Small intestine (tissue), 7 donors: ENCODE measurements around the gene NRAP. TPM values are rescaled to one million over a fixed set of nuclear protein-coding genes. Genes with fewer than 3 reads are reported as not detected.

Experiments used
- DNase-seq, 2 donors: peaks; one replicate each; pipeline versions ENCODE4 v3.0.0 to v3.0.0-alpha.2; 2013
- FAIRE-seq: peaks from 2 replicates; lab custom pipeline; 2012; peaks lifted over from hg19 to GRCh38; lab: Jason Lieb, UNC
- H3K27ac ChIP-seq, 3 donors: one replicate each; pipeline ENCODE4 v1.5.1; 2013; ENCODE audit warnings: low read length in 2 of 3, mild to moderate bottlenecking in 2 of 3, control low read depth in 1 of 3, inconsistent platforms in 1 of 3, low read depth in 1 of 3, moderate library complexity in 1 of 3
- H3K27me3 ChIP-seq, 3 donors: one replicate each; pipeline ENCODE4 v1.6.1; 2013; ENCODE audit warnings: low read length in 3 of 3, inconsistent platforms in 1 of 3; ENCODE audit not compliant: control insufficient read depth in 3 of 3, insufficient read depth in 3 of 3
- H3K36me3 ChIP-seq, 3 donors: one replicate each; pipeline ENCODE4 v1.6.1; 2013; ENCODE audit warnings: low read length in 3 of 3, inconsistent platforms in 1 of 3, low read depth in 1 of 3, mild to moderate bottlenecking in 1 of 3, moderate library complexity in 1 of 3; ENCODE audit not compliant: control insufficient read depth in 3 of 3, insufficient read depth in 2 of 3
- H3K4me1 ChIP-seq, 3 donors: one replicate each; pipeline ENCODE4 v1.6.1; 2013; ENCODE audit warnings: low read length in 2 of 3, inconsistent platforms in 1 of 3, low read depth in 1 of 3, mild to moderate bottlenecking in 1 of 3, moderate library complexity in 1 of 3; ENCODE audit not compliant: control insufficient read depth in 3 of 3, insufficient read depth in 2 of 3
- H3K4me3 ChIP-seq, 3 donors: one replicate each; pipeline ENCODE4 v1.5.1; 2013; ENCODE audit warnings: low read length in 3 of 3, control low read depth in 1 of 3, inconsistent platforms in 1 of 3, low read depth in 1 of 3, mild to moderate bottlenecking in 1 of 3, moderate library complexity in 1 of 3
- H3K9me3 ChIP-seq, 2 donors: one replicate each; pipeline ENCODE4 v1.6.1; 2013; ENCODE audit warnings: low read depth in 1 of 2, low read length in 1 of 2; ENCODE audit not compliant: control insufficient read depth in 2 of 2, insufficient read depth in 1 of 2
- WGBS, 3 donors: extraction: QIAGEN DNeasy Blood & Tissue Kit; methylation state at CpG; one replicate each; pipeline ENCODE4 v1.1.7; 2013; 5-methylcytosine and 5-hydroxymethylcytosine counted together
- polyA plus RNA-seq, 4 donors: library from polyadenylated mRNA; stranded (reverse) in 3 of 4; unstranded in 1 of 4; fragments of 200-250 nt in 3 of 4; fragments of 120-200 nt in 1 of 4; gene quantifications; one replicate each; pipeline versions ENCODE4 v1.2.1 to v1.2.3, GENCODE V29; 2013
- donor health status: healthy with polysubstance abuse.
- donor health status: control.
- donor health status: control.
- donor health status: Bipolar disorder and iron deficiency.
- donor health status: healthy.

Gene NRAP
- polyA plus RNA-seq, 4 donors: 0.03 to 2.2 (median 0.18) TPM

DNA sequence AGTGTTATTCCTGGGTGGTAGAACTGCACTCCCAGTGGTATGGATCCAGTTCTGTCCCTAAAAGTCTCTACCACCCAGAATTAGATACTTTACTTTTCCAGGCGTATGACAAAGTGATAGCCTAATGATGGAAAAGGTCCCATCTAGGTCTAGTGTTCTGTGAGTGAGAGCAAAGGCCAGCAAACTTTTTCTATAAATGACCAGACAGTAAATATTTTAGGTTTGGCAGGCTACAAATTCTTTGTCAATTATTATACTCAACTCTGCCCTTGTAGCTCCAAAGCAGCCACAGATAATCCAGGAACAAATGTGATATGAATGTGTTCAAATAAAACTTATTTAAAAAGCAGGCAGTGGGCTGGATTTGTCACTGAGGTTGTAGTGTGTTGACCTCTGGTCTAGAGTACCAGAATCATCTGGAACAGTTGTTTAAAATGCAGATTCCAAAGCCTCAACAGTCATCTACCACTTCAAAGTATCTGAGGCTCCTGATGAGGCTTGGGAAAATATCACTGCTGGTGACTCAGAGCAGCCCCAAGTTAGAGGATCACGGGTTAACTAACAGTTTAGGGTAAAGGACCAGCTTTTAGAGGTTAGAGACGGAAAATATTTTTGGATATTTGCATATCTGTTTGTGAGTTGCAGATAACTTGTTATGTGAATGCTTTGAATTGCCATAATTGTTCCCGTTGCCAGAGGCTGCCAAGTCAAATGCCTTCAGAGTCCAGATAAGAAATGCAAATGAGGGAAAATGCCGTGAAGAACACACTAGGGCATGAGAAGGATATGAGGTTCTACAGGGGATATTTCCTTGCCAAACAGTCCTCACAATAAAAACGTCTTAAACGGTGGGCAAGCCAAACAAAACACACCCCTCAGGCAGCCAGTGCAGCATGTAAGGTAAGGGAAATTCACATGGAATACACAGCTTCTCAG lies 19.4 kb downstream of the NRAP start:
- WGBS, 3 donors: 15 to 27% (median 20%) methylated on average over 7 of the region's 7 CpGs
- H3K4me3 ChIP-seq: no peak overlapping the region
- H3K27me3 ChIP-seq: no peaks in the 10 kb centered on the region
- no peaks in the 10 kb centered on the region for H3K4me1 ChIP-seq
- H3K36me3 ChIP-seq: no peaks in the 10 kb centered on the region
- peak in 1 of 2 donors; percentile 27 for DNase-seq
- H3K9me3 ChIP-seq: no peaks in the 10 kb centered on the region
- H3K27ac ChIP-seq: no peak overlapping the region
- FAIRE-seq: no peak

- 62 to 79% (median 68%) methylated on average over 4 of the region's 4 CpGs for WGBS, 3 donors
- H3K27me3 ChIP-seq: no peaks in the 10 kb centered on the region
- DNase-seq: no peak
- no peak for FAIRE-seq
- H3K9me3 ChIP-seq: no peaks in the 10 kb centered on the region
- no peak overlapping the region for H3K4me3 ChIP-seq
- no peaks in the 10 kb centered on the region for H3K36me3 ChIP-seq
- no peaks in the 10 kb centered on the region for H3K4me1 ChIP-seq
- no peak overlapping the region for H3K27ac ChIP-seq
These were observed 20.7 kb downstream of the NRAP start for GRCh38 chr10:113643183-113643582.

DNA sequence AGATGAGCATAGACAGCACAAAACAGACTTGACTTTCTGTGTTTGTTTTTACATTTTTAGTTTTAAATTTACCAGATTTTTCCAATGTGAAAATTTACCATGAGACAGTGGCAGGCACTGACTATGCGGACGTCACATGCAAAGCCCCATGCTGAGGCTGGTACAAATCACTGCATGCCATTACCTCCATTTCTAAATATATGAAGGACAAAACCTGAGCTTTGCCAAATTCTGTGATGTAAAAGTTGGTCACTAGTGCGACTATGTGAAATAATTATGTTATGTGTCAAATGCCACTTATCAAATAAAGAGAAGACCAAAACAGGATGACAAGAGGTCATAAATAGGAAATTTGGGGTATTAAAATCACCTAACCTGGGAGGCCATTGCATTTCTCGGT lies 22.1 kb downstream of the NRAP start:
- no peaks in the 10 kb centered on the region for H3K4me1 ChIP-seq
- H3K27ac ChIP-seq: no peak overlapping the region
- DNase-seq (no peak), FAIRE-seq (no peak)
- H3K27me3 ChIP-seq: no peaks in the 10 kb centered on the region
- no peak overlapping the region for H3K4me3 ChIP-seq
- WGBS, 3 donors: 68 to 81% (median 74%) methylated on average over 4 of the region's 4 CpGs
- no peaks in the 10 kb centered on the region for H3K9me3 ChIP-seq
- no peaks in the 10 kb centered on the region for H3K36me3 ChIP-seq

DNA sequence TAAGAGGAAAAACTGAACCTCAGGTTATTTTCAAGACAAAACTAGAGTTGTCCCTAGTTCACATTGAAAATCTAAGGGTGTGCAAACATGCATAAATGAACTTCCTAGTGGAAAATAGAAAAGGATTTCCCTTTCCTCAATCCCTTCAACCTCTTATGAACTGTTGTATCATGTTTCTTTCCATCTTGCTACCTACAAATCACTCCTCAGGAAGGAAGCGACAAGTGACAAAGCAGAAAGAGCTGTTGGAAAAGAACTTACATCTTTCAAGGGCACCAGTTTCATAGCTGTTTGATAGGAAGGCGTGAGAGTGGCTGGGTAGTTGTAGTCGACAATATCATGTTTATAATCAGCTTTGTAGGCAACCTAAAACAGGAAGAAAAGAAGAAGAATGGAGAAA lies 23.9 kb downstream of the NRAP start:
- Histone ChIP-seq H3K27ac (no peak overlapping the region), H3K9me3 (peaks cover 0 to 2% of the 10 kb centered on the region in 2 donors), H3K27me3 (no peaks in the 10 kb centered on the region), H3K4me1 (no peaks in the 10 kb centered on the region), H3K4me3 (no peak overlapping the region), H3K36me3 (no peaks in the 10 kb centered on the region)
- FAIRE-seq (no peak), DNase-seq (no peak)
- 74 to 88% (median 82%) methylated on average over 3 of the region's 3 CpGs for WGBS, 3 donors

DNA sequence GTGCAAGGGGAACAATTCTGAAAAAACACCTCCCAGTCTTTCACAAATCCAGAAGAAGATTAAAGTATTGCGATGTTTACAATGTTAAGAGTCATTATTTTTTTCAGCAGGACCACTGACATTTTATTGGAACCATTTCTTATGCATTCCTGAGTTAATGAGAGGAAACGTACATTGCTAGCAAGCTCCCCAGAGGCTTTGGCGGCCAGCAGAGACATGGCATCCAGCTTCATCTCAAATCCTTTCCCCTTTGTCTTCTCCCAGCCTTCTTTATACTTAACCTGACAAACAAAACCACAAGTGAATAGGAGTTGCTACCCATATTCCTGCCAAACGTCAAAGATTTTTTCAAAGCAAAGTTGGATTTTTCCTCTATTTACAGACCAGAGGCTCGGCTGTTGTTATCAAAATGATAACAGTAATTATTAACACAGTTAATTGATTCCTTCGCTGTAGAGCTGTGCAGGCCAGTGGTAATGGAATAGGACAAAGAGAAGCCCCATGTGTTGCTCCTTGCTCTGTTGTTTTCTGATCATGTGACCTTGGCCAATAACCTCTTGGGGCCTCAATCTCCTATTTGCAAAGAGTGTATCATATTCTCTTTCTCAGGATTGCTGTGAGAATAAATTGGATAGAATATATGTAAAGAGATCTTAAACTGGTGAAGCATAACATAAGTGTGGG lies 32.0 kb downstream of the NRAP start:
- Histone ChIP-seq H3K4me1 (no peaks in the 10 kb centered on the region), H3K27me3 (peaks cover 0 to 2% (median 0%) of the 10 kb centered on the region in 3 donors), H3K4me3 (no peak overlapping the region), H3K27ac (no peak overlapping the region), H3K9me3 (peaks cover 0 to 2% of the 10 kb centered on the region in 2 donors), H3K36me3 (no peaks in the 10 kb centered on the region)
- DNase-seq (no peak), FAIRE-seq (no peak)
- WGBS, 3 donors: 50 to 51% (median 50%) methylated on average over 6 of the region's 6 CpGs

DNA sequence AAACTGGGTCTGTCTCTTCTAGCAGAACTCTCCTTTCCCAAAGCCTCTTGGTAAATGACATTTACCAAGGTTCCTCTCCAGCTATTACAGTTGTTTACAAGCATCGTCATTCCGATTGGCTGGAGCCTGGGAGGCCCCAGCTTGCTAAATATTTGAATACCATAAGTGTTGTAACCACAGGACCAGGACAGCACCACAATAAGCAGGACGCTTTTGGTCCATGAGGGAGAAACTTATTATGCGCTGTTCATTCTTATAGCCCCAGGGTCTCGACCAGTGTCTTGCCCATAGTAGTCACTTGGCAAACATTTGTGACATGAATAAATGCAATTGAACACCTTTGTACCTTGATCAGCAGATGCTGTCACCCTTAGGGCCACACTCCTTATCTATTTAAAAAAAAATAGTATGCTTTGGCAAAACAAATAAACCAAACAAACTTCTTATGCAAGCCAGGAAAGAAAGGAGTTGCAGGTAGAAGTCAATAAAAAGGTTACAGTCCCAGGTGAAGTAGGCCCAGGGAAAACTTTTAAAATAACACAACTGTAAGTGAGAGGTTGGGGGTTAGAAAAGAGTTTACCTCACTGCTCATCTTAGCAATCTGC lies 32.8 kb downstream of the NRAP start:
- 73 to 80% (median 76%) methylated on average over 5 of the region's 5 CpGs for WGBS, 3 donors

GRCh38 chr10:113628607-113629153 lies 35.2 kb downstream of the NRAP start:
- 68 to 82% (median 69%) methylated on average over 2 of the region's 2 CpGs for WGBS, 3 donors
- Histone ChIP-seq H3K4me1 (no peaks in the 10 kb centered on the region), H3K27me3 (peaks cover 0 to 9% (median 0%) of the 10 kb centered on the region in 3 donors), H3K27ac (no peak overlapping the region), H3K9me3 (no peaks in the 10 kb centered on the region), H3K36me3 (no peaks in the 10 kb centered on the region), H3K4me3 (no peak overlapping the region)
- FAIRE-seq: no peak
- no peak for DNase-seq

More for the DNA sequence above, 32.8 kb downstream of the NRAP start:
- H3K27ac ChIP-seq: no peak overlapping the region
- peaks cover 0 to 2% (median 2%) of the 10 kb centered on the region in 3 donors for H3K27me3 ChIP-seq
- H3K4me1 ChIP-seq: no peaks in the 10 kb centered on the region
- no peak for DNase-seq
- peaks cover 0 to under 1% of the 10 kb centered on the region in 2 donors for H3K9me3 ChIP-seq
- no peak for FAIRE-seq
- H3K4me3 ChIP-seq: no peak overlapping the region
- H3K36me3 ChIP-seq: no peaks in the 10 kb centered on the region

DNA sequence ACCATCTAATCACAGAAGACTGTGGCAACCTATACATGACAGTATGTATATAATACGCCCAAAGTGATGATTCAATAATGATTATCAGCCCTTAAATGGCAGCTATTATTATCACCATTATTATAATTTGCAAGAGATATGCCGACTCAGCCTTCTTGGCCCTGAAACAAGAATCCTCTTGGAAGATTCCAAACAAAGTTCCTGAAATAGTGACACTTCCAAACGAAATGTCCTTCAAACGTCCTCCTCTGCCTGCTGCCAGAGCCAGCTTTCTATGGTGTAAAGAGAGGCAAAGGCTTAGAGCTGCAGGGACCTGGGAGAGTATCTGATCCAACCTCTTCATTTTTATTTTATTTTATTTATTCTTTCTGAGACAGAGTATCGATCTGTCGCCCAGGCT lies 36.0 kb downstream of the NRAP start:
- no peaks in the 10 kb centered on the region for H3K9me3 ChIP-seq
- no peaks in the 10 kb centered on the region for H3K36me3 ChIP-seq
- H3K27ac ChIP-seq: no peak overlapping the region
- FAIRE-seq (no peak), DNase-seq (no peak)
- no peak overlapping the region for H3K4me3 ChIP-seq
- H3K27me3 ChIP-seq: peaks cover 0 to 9% (median 0%) of the 10 kb centered on the region in 3 donors
- 73 to 80% (median 74%) methylated on average over 6 of the region's 6 CpGs for WGBS, 3 donors
- H3K4me1 ChIP-seq: no peaks in the 10 kb centered on the region
